H7 (cell line): Measurements from ENCODE around the gene METTL5. TPM values are rescaled to one million over a fixed set of nuclear protein-coding genes. Genes with fewer than 3 reads are reported as not detected.

Experiments used
- DNase-seq: peaks from one replicate; pipeline ENCODE4 v3.0.0; 2012
- H3K27me3 ChIP-seq: 2 replicates; pipeline ENCODE4 v1.6.0; 2011; ENCODE audit warnings: mild to moderate bottlenecking, low read length; ENCODE audit not compliant: control insufficient read depth, insufficient read depth
- H3K36me3 ChIP-seq: replicated peaks from 2 replicates; pipeline ENCODE4 v1.5.1; 2011; ENCODE audit warnings: low read length; ENCODE audit not compliant: control insufficient read depth, insufficient read depth
- H3K4me3 ChIP-seq: 2 replicates; pipeline ENCODE4 v1.5.1; 2011; ENCODE audit warnings: low read depth, mild to moderate bottlenecking, control low read depth, low read length, moderate library complexity; ENCODE audit not compliant: insufficient read depth
- total RNA-seq: library from RNA; depleted of rRNA; stranded (reverse); fragments of >200 nt; shearing (Covaris generic); gene quantifications from 2 replicates; pipeline ENCODE4 v1.2.3, GENCODE V29; 2014; rRNA removed

Gene METTL5
- total RNA-seq, 1 experiment from 2014 or later: 61.5 TPM

DNA sequence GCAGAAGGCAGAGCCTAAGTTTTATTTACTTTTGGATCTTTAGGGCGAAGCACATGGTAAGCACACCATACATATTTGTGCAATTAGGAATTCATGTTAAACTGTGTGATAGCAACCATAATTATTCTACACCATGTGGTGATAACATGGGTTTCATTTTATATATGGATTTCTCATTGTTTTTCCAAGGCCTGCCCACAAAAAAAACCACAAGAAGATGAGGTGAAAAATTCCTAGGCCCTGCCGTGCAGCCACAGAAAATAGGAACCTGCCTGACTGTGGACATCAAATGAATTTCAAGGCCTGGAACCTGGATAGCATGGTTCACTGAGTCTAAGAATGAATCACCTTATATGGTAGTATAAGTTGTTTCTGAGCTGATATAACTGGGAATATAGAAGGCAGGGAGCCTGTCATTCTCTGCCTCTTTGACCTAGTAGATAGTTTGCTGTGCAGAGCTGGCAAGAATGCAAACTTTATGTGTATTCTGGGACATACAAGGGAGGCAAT, 48.4 kb downstream of the METTL5 start:
- H3K4me3 ChIP-seq: no peak overlapping the region
- no peaks in the 10 kb centered on the region for H3K27me3 ChIP-seq
- no peak for DNase-seq

DNA sequence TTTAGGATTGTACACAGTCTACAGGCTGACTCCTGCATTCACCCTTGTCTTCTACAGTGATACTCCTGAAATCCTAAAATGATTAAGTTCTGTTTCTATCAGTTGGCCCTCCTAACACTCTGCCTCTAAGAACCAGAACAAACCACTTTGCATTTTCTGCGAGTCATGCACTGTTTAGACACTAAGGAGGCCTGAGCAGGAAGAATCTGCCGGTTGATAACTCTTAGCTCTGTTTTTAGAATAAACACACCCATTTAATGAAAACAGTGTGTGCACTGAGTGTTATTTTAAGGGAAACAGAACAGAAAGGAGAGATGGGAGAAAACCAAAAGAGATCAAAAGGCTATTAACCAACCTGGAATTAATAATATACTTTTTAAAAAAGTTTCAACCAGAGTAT, 48.9 kb downstream of the METTL5 start:
- H3K36me3 ChIP-seq: no peaks in the 10 kb centered on the region
- no peak for DNase-seq

More for the DNA sequence above, 48.4 kb downstream of the METTL5 start:
- no peaks in the 10 kb centered on the region for H3K36me3 ChIP-seq

DNA sequence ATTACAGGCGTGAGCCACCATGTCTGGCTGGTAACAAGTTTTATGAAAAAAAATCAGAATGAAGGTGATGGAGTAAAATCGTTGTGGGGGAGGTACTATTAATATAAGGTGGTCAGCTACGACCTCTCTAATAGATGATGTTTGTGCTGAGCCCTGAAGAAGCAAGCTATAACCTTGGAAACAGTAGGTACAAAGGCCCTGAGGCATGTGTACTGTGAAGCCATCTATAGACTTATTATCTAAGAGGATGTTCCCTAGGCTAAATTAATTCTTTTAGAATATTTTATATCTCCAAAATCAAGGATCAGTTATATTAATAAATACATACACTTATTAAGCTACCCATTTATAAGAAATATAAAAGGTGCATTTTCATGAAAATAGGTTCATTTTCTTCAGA, 49.4 kb downstream of the METTL5 start:
- H3K4me3 ChIP-seq: no peak overlapping the region
- no peaks in the 10 kb centered on the region for H3K36me3 ChIP-seq
- H3K27me3 ChIP-seq: no peaks in the 10 kb centered on the region
- no peak for DNase-seq

More for the DNA sequence above, 48.9 kb downstream of the METTL5 start:
- Histone ChIP-seq H3K27me3 (no peaks in the 10 kb centered on the region), H3K4me3 (no peak overlapping the region)

DNA sequence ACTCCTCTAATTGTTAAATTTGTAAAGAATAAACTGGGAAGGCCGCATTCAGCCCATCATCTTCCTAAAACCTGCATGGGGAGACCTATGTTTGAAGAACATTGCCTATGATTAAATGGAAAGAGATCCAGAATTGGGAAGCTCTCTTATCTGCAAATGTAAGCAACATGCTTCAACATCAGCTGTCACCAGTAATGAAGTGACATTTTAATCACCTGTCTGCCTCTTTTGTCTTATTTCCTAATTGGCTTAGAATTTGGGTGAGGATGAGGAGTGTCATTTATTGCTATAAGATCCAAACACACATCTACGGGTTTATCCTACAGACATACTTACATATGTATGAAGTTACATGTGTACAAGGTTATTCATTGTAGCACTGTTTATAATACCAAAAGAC, 52.1 kb downstream of the METTL5 start:
- Histone ChIP-seq H3K27me3 (no peaks in the 10 kb centered on the region), H3K36me3 (no peaks in the 10 kb centered on the region), H3K4me3 (no peak overlapping the region)
- no peak for DNase-seq

DNA sequence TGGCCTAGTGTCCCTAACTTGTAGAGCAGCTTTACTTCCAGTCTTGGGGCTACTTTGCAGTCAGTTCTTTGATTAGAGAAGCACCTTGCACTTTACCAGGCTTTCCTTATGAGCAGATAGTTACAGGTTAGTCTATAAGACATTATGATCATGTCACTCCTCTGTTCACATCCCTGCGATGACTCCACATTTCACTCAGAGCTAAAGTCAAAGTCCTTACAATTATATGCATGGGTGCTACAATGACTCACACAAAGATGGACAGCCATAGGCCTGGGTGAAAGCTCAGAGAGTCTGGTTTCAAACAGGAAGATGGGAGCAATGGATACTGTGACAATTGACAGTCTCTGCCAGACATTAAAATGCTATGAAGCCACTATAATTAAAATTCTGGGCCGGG, 53.1 kb downstream of the METTL5 start:
- Histone ChIP-seq H3K36me3 (no peaks in the 10 kb centered on the region), H3K4me3 (no peak overlapping the region), H3K27me3 (no peaks in the 10 kb centered on the region)
- no peak for DNase-seq

DNA sequence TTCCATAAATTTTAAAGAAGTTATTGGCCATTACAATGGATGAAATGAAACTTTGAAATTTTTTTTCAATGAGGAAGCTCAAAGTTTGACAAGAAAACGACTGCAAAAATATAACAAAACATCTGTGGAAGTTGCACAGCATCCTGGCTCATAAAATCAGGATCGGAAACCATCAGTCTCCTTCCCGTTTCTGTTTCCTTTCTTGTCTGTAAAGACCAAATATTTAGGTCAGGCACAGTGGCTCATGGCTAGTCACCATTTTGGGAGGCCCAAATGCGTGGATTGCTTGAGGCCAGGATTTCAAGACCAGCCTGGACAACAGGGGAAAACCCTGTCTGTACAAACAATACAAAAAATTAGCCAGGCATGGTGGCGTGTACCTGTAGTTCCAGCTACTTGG, 53.7 kb downstream of the METTL5 start:
- Histone ChIP-seq H3K27me3 (no peaks in the 10 kb centered on the region), H3K36me3 (no peaks in the 10 kb centered on the region), H3K4me3 (no peak overlapping the region)
- no peak for DNase-seq

DNA sequence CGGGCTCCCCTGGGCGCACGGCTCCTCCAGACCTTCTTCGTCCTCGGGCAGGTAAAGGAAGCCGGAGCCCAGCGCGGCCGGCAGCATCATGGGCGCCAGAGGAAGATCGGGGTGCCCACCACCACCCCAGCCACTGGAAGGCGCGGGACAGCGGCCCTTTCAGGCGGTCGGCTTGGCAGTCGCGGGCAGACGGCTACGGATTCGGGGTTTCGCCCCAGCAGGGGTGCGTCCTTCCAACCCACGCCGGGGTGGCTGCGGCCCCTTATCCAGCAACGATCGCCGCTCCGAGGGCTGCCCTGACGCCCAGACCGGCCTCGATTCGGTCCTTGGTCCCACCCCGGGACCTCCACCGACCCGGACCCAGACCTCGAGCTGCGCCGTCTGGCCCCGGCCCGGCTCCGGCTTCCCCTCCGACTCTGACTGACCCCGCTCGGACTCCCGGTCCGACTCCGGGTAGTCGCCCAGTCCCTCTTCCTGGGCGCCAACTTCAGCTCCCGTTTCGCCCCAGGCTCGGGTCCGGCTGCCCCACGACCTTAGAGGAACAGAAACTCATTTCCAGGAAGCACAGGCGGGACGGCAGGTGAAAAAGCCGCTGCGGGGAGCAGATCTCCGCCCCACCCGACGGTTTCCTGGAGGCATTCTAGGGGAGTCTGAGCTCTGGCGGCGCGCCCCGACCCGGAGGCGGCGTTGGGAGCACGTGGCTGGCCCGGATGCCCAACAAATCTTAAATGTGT, 56.3 kb downstream of the METTL5 start:
- Histone ChIP-seq H3K27me3 (no peaks in the 10 kb centered on the region), H3K4me3 (no peak overlapping the region), H3K36me3 (no peaks in the 10 kb centered on the region)
- DNase-seq: peak; percentile 35

DNA sequence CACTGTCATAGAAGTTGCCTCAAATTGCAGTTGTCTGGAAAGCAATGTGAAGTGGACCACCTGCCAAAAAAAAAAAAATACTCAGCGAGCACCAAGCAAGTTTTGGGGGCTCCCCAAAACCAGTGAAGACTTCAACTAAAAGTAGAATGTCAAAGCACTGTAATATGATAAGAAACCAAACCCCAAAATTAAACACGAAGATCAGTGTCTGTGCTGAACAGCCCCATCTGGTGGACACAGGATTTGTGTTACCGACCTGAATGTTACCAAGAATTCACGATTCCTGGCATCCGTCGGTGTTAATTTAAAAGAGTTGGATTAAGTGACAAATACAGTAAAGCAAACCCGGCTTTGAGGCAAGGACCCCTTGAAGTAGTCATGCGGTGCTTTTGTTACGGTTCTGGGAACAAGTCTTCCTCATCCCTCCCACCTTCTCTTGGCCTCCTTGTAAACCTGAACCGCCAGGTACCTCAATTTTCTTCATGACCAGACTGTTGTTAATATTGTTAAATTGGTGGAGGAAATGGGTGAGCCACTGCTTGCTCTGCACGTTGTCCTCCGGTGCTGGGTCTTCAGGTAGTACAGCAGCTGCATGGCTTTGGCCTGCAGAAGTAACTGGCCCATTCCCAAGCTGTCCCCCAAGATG, 57.3 kb downstream of the METTL5 start:
- DNase-seq: peak; percentile 70

DNA sequence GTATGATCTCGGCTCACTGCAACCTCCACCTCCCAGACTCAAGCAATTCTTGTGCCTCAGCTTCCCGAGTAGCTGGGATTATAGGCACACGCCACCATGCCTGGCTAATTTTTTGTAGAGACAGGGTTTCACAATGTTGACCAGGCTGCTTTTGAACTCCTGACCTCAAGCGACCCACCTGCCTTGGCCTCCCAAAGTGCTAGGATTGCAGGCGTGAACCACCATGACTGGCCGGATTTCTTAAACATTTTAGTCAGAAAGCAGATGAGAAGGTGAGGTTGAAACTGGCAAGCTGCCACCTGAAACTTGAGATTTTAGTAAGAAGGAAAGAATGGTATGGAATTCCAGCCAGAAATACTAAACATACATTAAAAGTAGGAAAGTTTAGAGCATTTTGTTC, 59.2 kb downstream of the METTL5 start:
- Histone ChIP-seq H3K4me3 (no peak overlapping the region), H3K36me3 (no peaks in the 10 kb centered on the region), H3K27me3 (no peaks in the 10 kb centered on the region)
- no peak for DNase-seq

More for the DNA sequence above, 57.3 kb downstream of the METTL5 start:
- no peak overlapping the region for H3K4me3 ChIP-seq
- no peaks in the 10 kb centered on the region for H3K27me3 ChIP-seq
- H3K36me3 ChIP-seq: no peaks in the 10 kb centered on the region

DNA sequence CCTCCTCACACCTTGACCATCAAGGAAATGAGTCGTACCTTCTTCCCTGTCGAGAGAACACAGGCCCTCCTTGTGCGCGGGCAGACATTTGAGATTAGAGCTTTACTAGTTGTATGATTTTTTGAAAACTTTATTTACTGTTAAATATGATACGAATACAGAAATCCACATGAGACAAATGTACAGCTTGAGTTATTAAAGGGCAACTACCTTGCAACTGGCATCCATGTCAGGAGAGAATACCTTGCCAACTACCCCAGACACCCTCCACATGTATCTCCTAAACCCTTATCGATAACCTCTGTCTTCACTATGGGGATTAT, 62.8 kb downstream of the METTL5 start:
- Histone ChIP-seq H3K4me3 (no peak overlapping the region), H3K36me3 (no peaks in the 10 kb centered on the region), H3K27me3 (no peaks in the 10 kb centered on the region)
- no peak for DNase-seq

Other genes starting within 250 kb of the METTL5 start
- 25.6 and 44.8 TPM in 2 replicates for gene PPIG, start 240.6 kb downstream of the METTL5 start, total RNA-seq
- 0.28 TPM in 1 of 2 replicates, not detected in the other for gene CFAP210, start 130.5 kb downstream of the METTL5 start, total RNA-seq
- gene PHOSPHO2, start 130.4 kb downstream of the METTL5 start, total RNA-seq: 2.4 and 3.8 TPM in 2 replicates
- gene KLHL23, start 91.1 kb downstream of the METTL5 start, total RNA-seq: 52.3 and 57.0 TPM in 2 replicates
- gene SSB, start 26.0 kb downstream of the METTL5 start, total RNA-seq: 110 and 169 TPM in 2 replicates
- 9.3 and 11.8 TPM in 2 replicates for gene UBR3, start 2.5 kb upstream of the METTL5 start, total RNA-seq